H9 (cell line): ENCODE measurements around the gene DIPK1B. TPM values are rescaled to one million over a fixed set of nuclear protein-coding genes. Genes with fewer than 3 reads are reported as not detected.

Source experiments
- DNase-seq: peaks from one replicate; pipeline ENCODE4 v3.0.0-alpha.2; 2017
- H2AFZ ChIP-seq: one replicate; pipeline ENCODE4 v1.6.1; 2013; ENCODE audit warnings: mild to moderate bottlenecking, low read length, control low read depth, moderate library complexity
- H2AK5ac ChIP-seq: 2 replicates; pipeline ENCODE4 v1.6.1; 2013; ENCODE audit warnings: low read length, control low read depth, mixed read lengths; ENCODE audit not compliant: insufficient read length
- H2BK120ac ChIP-seq: one replicate; pipeline ENCODE4 v1.6.1; 2013; ENCODE audit warnings: low read depth, mild to moderate bottlenecking, low read length, control low read depth, inconsistent platforms; ENCODE audit not compliant: poor library complexity, severe bottlenecking
- H2BK12ac ChIP-seq: 2 replicates; pipeline ENCODE4 v1.6.1; 2013; ENCODE audit warnings: low read length, control low read depth, mixed read lengths, low read depth; ENCODE audit not compliant: insufficient read length
- H2BK15ac ChIP-seq: 2 replicates; pipeline ENCODE4 v1.6.1; 2013; ENCODE audit warnings: low read depth, low read length, control low read depth
- H2BK20ac ChIP-seq: one replicate; pipeline ENCODE4 v1.6.1; 2013; ENCODE audit warnings: low read depth, mild to moderate bottlenecking, low read length, control low read depth, inconsistent platforms; ENCODE audit not compliant: poor library complexity, severe bottlenecking
- H2BK5ac ChIP-seq: 2 replicates; pipeline ENCODE4 v1.6.1; 2013; ENCODE audit warnings: low read length, control low read depth, mixed read lengths; ENCODE audit not compliant: insufficient read length
- H3K14ac ChIP-seq: 2 replicates; pipeline ENCODE4 v1.6.1; 2013; ENCODE audit warnings: low read length, control low read depth; ENCODE audit not compliant: insufficient read depth
- H3K18ac ChIP-seq: 2 replicates; pipeline ENCODE4 v1.6.1; 2013; ENCODE audit warnings: low read depth, mild to moderate bottlenecking, mixed read lengths, low read length, control low read depth; ENCODE audit not compliant: insufficient read length
- H3K23ac ChIP-seq: 2 replicates; pipeline ENCODE4 v1.6.1; 2013; ENCODE audit warnings: low read length, control low read depth, mixed read lengths, low read depth; ENCODE audit not compliant: insufficient read length
- H3K23me2 ChIP-seq: 2 replicates; pipeline ENCODE4 v1.6.1; 2013; ENCODE audit warnings: low read depth, mild to moderate bottlenecking, mixed read lengths, low read length, control low read depth; ENCODE audit not compliant: insufficient read length, poor library complexity, severe bottlenecking
- H3K27ac ChIP-seq: 2 replicates; pipeline ENCODE4 v1.5.1; 2013; ENCODE audit warnings: low read length, control low read depth, mixed read lengths, low read depth; ENCODE audit not compliant: insufficient read length
- H3K27me3 ChIP-seq: 2 replicates; pipeline ENCODE4 v1.6.1; 2013; ENCODE audit warnings: low read length, control low read depth, inconsistent platforms; ENCODE audit not compliant: insufficient read depth
- H3K4ac ChIP-seq: 2 replicates; pipeline ENCODE4 v1.6.1; 2013; ENCODE audit warnings: low read depth, mild to moderate bottlenecking, control low read depth, inconsistent platforms, low read length, moderate library complexity
- H3K4me1 ChIP-seq: 2 replicates; pipeline ENCODE4 v1.6.1; 2013; ENCODE audit warnings: low read length, control low read depth, inconsistent platforms; ENCODE audit not compliant: insufficient read depth
- H3K4me2 ChIP-seq: 2 replicates; pipeline ENCODE4 v1.6.1; 2013; ENCODE audit warnings: low read length, control low read depth, mixed read lengths; ENCODE audit not compliant: insufficient read length, insufficient read depth
- H3K56ac ChIP-seq: 2 replicates; pipeline ENCODE4 v1.6.1; 2013; ENCODE audit warnings: low read depth, mild to moderate bottlenecking, mixed read lengths, low read length, control low read depth; ENCODE audit not compliant: insufficient read length
- H3K79me1 ChIP-seq: 2 replicates; pipeline ENCODE4 v1.6.1; 2013; ENCODE audit warnings: low read depth, mild to moderate bottlenecking, moderate library complexity, low read length, control low read depth, inconsistent platforms; ENCODE audit not compliant: insufficient read depth, poor library complexity, severe bottlenecking
- H3K79me2 ChIP-seq: 2 replicates; pipeline ENCODE4 v1.6.1; 2013; ENCODE audit warnings: low read length, control low read depth, inconsistent platforms; ENCODE audit not compliant: insufficient read depth
- H3K9ac ChIP-seq: 2 replicates; pipeline ENCODE4 v1.6.1; 2013; ENCODE audit warnings: low read length, control low read depth, mixed read lengths; ENCODE audit not compliant: insufficient read length; ENCODE audit errors: extremely low read depth
- H3K9me3 ChIP-seq: one replicate; pipeline ENCODE4 v1.6.1; 2013; ENCODE audit warnings: low read depth, low read length, inconsistent platforms; ENCODE audit not compliant: control insufficient read depth
- H3T11ph ChIP-seq: one replicate; pipeline ENCODE4 v1.6.1; 2013; ENCODE audit warnings: mild to moderate bottlenecking, low read length, control low read depth, inconsistent platforms
- H4K20me1 ChIP-seq: one replicate; pipeline ENCODE4 v1.6.1; 2013; ENCODE audit not compliant: control insufficient read depth, insufficient read length, insufficient read depth
- H4K5ac ChIP-seq: 2 replicates; pipeline ENCODE4 v1.6.1; 2013; ENCODE audit warnings: low read depth, mild to moderate bottlenecking, mixed read lengths, low read length, control low read depth; ENCODE audit not compliant: insufficient read length
- H4K8ac ChIP-seq: replicated peaks from 2 replicates; pipeline ENCODE4 v1.6.1; 2013; ENCODE audit warnings: low read length, control low read depth, mixed read lengths, low read depth; ENCODE audit not compliant: insufficient read length
- H4K91ac ChIP-seq: 2 replicates; pipeline ENCODE4 v1.6.1; 2013; ENCODE audit warnings: low read depth, mild to moderate bottlenecking, moderate library complexity, mixed read lengths, low read length, control low read depth; ENCODE audit not compliant: insufficient read length
- H3K27ac Mint-ChIP-seq, 3 experiments: 2 replicates in 2 of 3; 3 replicates in 1 of 3; pipeline ENCODE4 v1.8.0; 2020 to 2021; ENCODE audit warnings: mixed read lengths in 3 of 3, mild to moderate bottlenecking in 1 of 3, moderate library complexity in 1 of 3
- H3K27me3 Mint-ChIP-seq: 2 replicates; pipeline ENCODE4 v1.8.0; 2021; ENCODE audit warnings: low read depth, mild to moderate bottlenecking, moderate library complexity, mixed read lengths
- H3K36me3 Mint-ChIP-seq, 3 experiments: 2 replicates in 2 of 3; 3 replicates in 1 of 3; pipeline ENCODE4 v1.8.0; 2020 to 2021; ENCODE audit warnings: low read depth in 3 of 3, mixed read lengths in 3 of 3; ENCODE audit not compliant: insufficient read depth in 1 of 3
- H3K4me1 Mint-ChIP-seq, 2 experiments: 2 replicates each; pipeline ENCODE4 v1.8.0; 2020; ENCODE audit warnings: mixed read lengths in 2 of 2
- H3K4me3 Mint-ChIP-seq, 2 experiments: 2 replicates in 1 of 2; 3 replicates in 1 of 2; pipeline ENCODE4 v1.8.0; 2020 to 2021; ENCODE audit warnings: mild to moderate bottlenecking in 2 of 2, mixed read lengths in 2 of 2, moderate library complexity in 1 of 2
- H3K9me3 Mint-ChIP-seq, 2 experiments: 2 replicates in 1 of 2; 3 replicates in 1 of 2; pipeline ENCODE4 v1.8.0; 2020; ENCODE audit warnings: mild to moderate bottlenecking in 2 of 2, mixed read lengths in 2 of 2, moderate library complexity in 1 of 2
- WGBS: extraction: QIAGEN DNeasy Blood & Tissue Kit; methylation state at CpG from one replicate; pipeline ENCODE4 v1.1.7; 2013; ENCODE audit warnings: missing lambda C conversion rate, low lambda C conversion rate, mixed read lengths; ENCODE audit not compliant: insufficient read length; ENCODE audit errors: extremely low coverage; 5-methylcytosine and 5-hydroxymethylcytosine counted together
- total RNA-seq: library from RNA; stranded (reverse); gene quantifications from 2 replicates; pipeline ENCODE4 v1.2.1, GENCODE V29; 2021
- TF ChIP-seq, protein P1 (sequence below): fragments of 200-600 bp; sonication (generic); conservative IDR thresholded peaks from 3 replicates; pipeline ENCODE4 v1.8.0; 2021; ENCODE audit warnings: antibody characterized with exemption, mild to moderate bottlenecking

DIPK1B gene
- total RNA-seq, 1 experiment from 2014 or later: 40.3 TPM

GRCh38 chr9:136742591-136743391, 30.4 kb downstream of the DIPK1B start, which contains the start of gene LCN10:
TSS of gene LCN10 (minus strand) at chr9:136742940. CDS start at chr9:136742903, 37 bp downstream.
- no peaks in the 10 kb centered on the region for H3K9me3 Mint-ChIP-seq
- Histone ChIP-seq H2AK5ac (no peak within 1 kb of the TSS), H3K4ac (no peak within 1 kb of the TSS), H3K56ac (no peak within 1 kb of the TSS), H4K20me1 (no peaks in the 10 kb centered on the region), H3K23ac (no peak within 1 kb of the TSS), H3K27ac (no peak within 1 kb of the TSS), H4K91ac (no peak within 1 kb of the TSS), H2BK15ac (no peak within 1 kb of the TSS), H4K8ac (no peak within 1 kb of the TSS), H3K23me2 (peaks cover 3% of the 10 kb centered on the region), H3K27me3 (no peaks in the 10 kb centered on the region), H3K4me2 (no peak within 1 kb of the TSS), H2BK12ac (no peak within 1 kb of the TSS), H3K79me1 (no peaks in the 10 kb centered on the region), H2BK20ac (no peak within 1 kb of the TSS), H4K5ac (no peak within 1 kb of the TSS), H3K9me3 (no peaks in the 10 kb centered on the region), H2AFZ (no peak within 1 kb of the TSS), H3K14ac (no peak within 1 kb of the TSS; the same call in 1 of the 2 replicates), H3K79me2 (no peaks in the 10 kb centered on the region), H2BK120ac (no peak within 1 kb of the TSS), H3K18ac (no peak within 1 kb of the TSS), H3T11ph (no peak within 1 kb of the TSS), H2BK5ac (no peak within 1 kb of the TSS), H3K4me1 (no peaks in the 10 kb centered on the region), H3K9ac (no peak within 1 kb of the TSS)
- no peaks in the 10 kb centered on the region for H3K36me3 Mint-ChIP-seq
- H3K4me1 Mint-ChIP-seq: peaks cover 0 to 16% of the 10 kb centered on the region in 2 experiments; a peak in 1 of 4 replicates
- TF ChIP-seq, protein P1, sequence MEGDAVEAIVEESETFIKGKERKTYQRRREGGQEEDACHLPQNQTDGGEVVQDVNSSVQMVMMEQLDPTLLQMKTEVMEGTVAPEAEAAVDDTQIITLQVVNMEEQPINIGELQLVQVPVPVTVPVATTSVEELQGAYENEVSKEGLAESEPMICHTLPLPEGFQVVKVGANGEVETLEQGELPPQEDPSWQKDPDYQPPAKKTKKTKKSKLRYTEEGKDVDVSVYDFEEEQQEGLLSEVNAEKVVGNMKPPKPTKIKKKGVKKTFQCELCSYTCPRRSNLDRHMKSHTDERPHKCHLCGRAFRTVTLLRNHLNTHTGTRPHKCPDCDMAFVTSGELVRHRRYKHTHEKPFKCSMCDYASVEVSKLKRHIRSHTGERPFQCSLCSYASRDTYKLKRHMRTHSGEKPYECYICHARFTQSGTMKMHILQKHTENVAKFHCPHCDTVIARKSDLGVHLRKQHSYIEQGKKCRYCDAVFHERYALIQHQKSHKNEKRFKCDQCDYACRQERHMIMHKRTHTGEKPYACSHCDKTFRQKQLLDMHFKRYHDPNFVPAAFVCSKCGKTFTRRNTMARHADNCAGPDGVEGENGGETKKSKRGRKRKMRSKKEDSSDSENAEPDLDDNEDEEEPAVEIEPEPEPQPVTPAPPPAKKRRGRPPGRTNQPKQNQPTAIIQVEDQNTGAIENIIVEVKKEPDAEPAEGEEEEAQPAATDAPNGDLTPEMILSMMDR: peak; percentile 70
- no CpG with 5 or more reads among the region's 25 CpGs for WGBS
- H3K27me3 Mint-ChIP-seq: peaks cover 7% of the 10 kb centered on the region
- H3K4me3 Mint-ChIP-seq: peak within 1 kb of the TSS in 1 of 2 experiments; percentile 40; a peak in 1 of 5 replicates
- DNase-seq: peak; percentile 92
- no peak within 1 kb of the TSS for H3K27ac Mint-ChIP-seq
